ENCODE results near the gene IBA57.

Gene IBA57

GRCh38 chr1:228205526-228206436 is 40.2 kb downstream of the IBA57 start:
- TF ChIP-seq, protein P1, sequence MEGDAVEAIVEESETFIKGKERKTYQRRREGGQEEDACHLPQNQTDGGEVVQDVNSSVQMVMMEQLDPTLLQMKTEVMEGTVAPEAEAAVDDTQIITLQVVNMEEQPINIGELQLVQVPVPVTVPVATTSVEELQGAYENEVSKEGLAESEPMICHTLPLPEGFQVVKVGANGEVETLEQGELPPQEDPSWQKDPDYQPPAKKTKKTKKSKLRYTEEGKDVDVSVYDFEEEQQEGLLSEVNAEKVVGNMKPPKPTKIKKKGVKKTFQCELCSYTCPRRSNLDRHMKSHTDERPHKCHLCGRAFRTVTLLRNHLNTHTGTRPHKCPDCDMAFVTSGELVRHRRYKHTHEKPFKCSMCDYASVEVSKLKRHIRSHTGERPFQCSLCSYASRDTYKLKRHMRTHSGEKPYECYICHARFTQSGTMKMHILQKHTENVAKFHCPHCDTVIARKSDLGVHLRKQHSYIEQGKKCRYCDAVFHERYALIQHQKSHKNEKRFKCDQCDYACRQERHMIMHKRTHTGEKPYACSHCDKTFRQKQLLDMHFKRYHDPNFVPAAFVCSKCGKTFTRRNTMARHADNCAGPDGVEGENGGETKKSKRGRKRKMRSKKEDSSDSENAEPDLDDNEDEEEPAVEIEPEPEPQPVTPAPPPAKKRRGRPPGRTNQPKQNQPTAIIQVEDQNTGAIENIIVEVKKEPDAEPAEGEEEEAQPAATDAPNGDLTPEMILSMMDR (IDR thresholded peaks at IDR 0.05; ENCODE audit: low read depth, low read length): no peak
- DNase-seq (ENCODE audit: extremely low read depth, low read depth): no peak

GRCh38 chr1:228206582-228207351 is 41.2 kb downstream of the IBA57 start:
- TF ChIP-seq, protein P1 (IDR thresholded peaks at IDR 0.05; ENCODE audit: low read depth, low read length): no peak
- no peak for DNase-seq (ENCODE audit: extremely low read depth, low read depth)

GRCh38 chr1:228207381-228207810 is 41.8 kb downstream of the IBA57 start:
- DNase-seq (ENCODE audit: extremely low read depth, low read depth): no peak
- TF ChIP-seq, protein P1 (IDR thresholded peaks at IDR 0.05; ENCODE audit: low read depth, low read length): no peak

DNA sequence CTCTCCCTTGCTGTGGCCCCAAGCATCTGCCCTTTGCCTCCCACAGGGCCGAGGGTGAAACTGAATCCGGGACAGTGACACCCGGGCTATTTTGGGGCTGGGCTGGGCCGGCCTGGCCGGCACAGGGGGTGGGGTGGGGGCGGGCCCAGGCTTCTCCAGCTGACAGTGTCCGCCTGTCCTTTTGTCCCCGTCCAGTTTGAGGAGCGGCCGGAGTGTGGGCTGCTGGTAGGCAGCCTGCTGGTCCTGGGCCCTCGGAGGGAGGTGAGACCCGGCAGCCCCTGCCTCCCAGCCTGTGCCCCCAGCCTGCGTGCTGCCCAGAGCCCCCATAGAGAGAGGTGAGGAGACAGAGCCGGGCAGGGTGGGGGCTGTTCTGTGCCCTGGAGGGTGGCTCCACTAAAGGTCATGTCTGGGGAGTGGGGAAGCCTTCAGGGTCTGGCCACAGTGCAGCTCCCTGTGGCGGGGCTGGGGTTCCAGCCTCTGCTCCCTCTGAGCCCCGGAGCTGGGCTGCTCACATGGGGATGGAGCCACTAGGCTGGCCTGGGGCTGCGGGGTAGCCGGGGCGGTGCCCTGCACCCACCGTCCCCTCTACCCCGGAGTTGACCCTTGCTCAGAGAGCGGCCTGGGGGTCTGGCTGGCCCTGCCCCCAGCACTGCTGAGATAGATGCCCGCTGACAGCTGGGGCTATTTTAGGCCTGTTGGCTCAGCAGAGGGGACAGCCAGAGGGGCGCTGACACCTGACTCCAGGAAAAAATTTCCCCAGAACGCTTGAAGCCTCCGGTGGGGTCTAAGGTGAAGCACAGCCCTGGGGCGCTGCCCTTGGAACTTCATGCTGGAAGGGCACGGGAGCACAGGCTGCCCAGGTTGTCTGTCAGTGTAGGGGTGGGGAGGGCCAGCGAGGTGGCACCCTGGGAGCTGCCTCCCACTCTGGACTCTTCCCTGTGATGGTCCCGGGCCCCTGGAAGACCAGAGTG is 42.5 kb downstream of the IBA57 start, which contains the start of gene OBSCN:
Gene OBSCN (plus strand): TSS at position 194 of the 971 bp plus-strand sequence. CDS start 3,740 bp downstream, outside the sequence.
- TF ChIP-seq, protein P1 (IDR thresholded peaks at IDR 0.05; ENCODE audit: low read depth, low read length): no peak
- no peak for DNase-seq (ENCODE audit: extremely low read depth, low read depth)

DNA sequence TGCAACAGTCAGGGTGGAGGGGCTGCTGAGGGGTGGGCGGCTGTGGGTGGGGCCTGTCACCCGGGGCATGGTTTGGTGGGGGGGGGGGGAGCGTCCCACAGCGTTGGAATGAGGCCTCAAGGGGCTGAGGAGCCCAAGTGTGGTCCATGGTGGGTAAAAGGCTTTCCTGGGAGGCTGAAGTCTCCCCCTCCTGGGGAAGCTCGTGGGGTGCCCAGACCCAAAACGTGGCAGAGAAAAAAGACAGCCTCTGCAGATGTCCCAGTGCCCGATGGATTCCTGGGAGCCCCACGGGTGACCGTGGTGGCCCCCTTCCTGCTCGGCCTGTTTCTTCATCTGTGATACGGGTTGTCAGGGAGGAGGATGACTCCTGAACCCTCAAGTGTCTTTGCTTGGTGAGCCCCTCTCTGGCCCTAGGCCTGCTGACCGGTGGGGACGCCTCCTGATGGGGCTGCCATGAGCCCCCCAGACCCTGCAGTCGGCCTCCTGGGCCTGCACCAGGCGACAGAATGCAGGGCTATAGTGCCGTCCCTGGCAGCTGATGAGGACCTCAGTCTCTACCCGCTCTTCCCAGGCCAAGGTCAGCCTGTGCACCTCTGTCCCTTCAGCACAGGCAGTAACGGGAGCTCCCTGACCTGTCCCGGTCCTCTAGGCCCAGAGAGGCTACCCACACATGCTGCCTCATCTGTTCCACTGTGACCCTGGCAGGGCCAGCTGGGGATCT is 43.4 kb downstream of the IBA57 start:
- DNase-seq (ENCODE audit: extremely low read depth, low read depth): no peak
- TF ChIP-seq, protein P1 (IDR thresholded peaks at IDR 0.05; ENCODE audit: low read depth, low read length): no peak

DNA sequence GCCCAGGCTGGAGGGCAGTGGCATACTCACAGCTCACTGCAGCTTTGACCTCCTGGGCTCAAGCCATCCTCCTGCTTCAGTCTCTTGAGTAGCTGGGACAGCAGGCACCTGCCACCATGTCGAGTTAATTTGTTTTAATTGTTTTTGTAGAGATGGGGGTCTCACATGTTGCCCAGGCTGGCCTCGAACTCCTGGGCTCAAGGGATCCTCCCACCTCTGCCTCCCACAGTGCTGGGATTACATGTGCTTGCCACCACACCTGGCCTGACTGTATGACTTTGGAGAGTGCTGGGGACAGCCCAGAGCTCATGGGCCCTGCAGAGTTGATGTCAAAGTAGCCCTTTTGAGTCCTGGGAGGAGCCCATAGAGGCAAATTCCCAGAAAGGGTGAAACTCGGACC is 44.1 kb downstream of the IBA57 start:
- no peak for DNase-seq (ENCODE audit: extremely low read depth, low read depth)
- TF ChIP-seq, protein P1 (IDR thresholded peaks at IDR 0.05; ENCODE audit: low read depth, low read length): no peak

All from AG09319 (cell line).